ENCODE data around the gene HMGB1. TPM values are rescaled to one million over a fixed set of nuclear protein-coding genes. Genes with fewer than 3 reads are reported as not detected.

Gene HMGB1
- total and polyA plus RNA-seq, 2 experiments from 2014 or later, result 727 to 2,970 TPM

GRCh38 chr13:30466841-30467252 lies 1.1 kb upstream of the HMGB1 start:
- Histone ChIP-seq H3K79me2 (replicated peaks; ENCODE audit: insufficient read depth) (peaks cover 29% of the 10 kb centered on the region), H3K4me1 (ENCODE audit: insufficient read depth) (peaks cover 10% of the 10 kb centered on the region; the same call in 1 of the 2 replicates), H3F3A (replicated peaks; ENCODE audit: low read depth) (peaks cover 11% of the 10 kb centered on the region; the same call in 1 of the 2 replicates), H3K9me2 (ENCODE audit: insufficient read depth) (no peaks in the 10 kb centered on the region), H3K4me3 (peak overlapping the region; percentile 58), H4K20me1 (replicated peaks; ENCODE audit: insufficient read depth) (peaks cover 11% of the 10 kb centered on the region; the same call in 1 of the 2 replicates), H3K36me3 (ENCODE audit: insufficient read depth) (peaks cover 17% of the 10 kb centered on the region), H3K4me2 (peak overlapping the region; percentile 82), H3K27ac (ENCODE audit: low read depth) (0 out of 2 replicates have a peak overlapping the region, but pooled peaks have one; percentile 83), H2AFZ (no peak overlapping the region), H3K27me3 (ENCODE audit: insufficient read depth) (no peaks in the 10 kb centered on the region)
- ATAC-seq, result no peak
- Mint-ChIP-seq H3K27ac (no peak overlapping the region), H3K27me3 (ENCODE audit: insufficient read depth, low read depth, poor library complexity) (peaks cover 15% of the 10 kb centered on the region), H3K9me3 (peaks cover 13% of the 10 kb centered on the region), H3K4me3 (peak overlapping the region; percentile 86), H3K4me1 (peaks cover 13% of the 10 kb centered on the region; the same call in 2 of the 3 replicates), H3K36me3 (ENCODE audit: low read depth) (peaks cover 31% of the 10 kb centered on the region)
- TF ChIP-seq NANOG (IDR thresholded peaks at IDR 0.05; ENCODE audit: borderline replicate concordance), result no peak
- no peak for TF ChIP-seq STAT1 (IDR thresholded peaks at IDR 0.05; ENCODE audit: unreplicated experiment)
- TF ChIP-seq POLR2AphosphoS5 (IDR thresholded peaks at IDR 0.05; ENCODE audit: low read depth), result no peak
- TF ChIP-seq EZH2 (IDR thresholded peaks at IDR 0.05; ENCODE audit: low read depth, unreplicated experiment), result no peak
- TF ChIP-seq ZNF331 (CRISPR knock-in tag; IDR thresholded peaks at IDR 0.05; ENCODE audit: low read depth), result no peak
- TF ChIP-seq EZH2phosphoT487 (IDR thresholded peaks at IDR 0.05; ENCODE audit: unreplicated experiment), result no peak
- no peak for TF ChIP-seq JUNB (IDR thresholded peaks at IDR 0.05; ENCODE audit: unreplicated experiment)
- TF ChIP-seq CREB1 (CRISPR knock-in tag; IDR thresholded peaks at IDR 0.05; ENCODE audit: low read depth), result no peak
- TF ChIP-seq ZNF114 (CRISPR knock-in tag; IDR thresholded peaks at IDR 0.05), result no peak
- TF ChIP-seq ETS1 (IDR thresholded peaks at IDR 0.05), result no peak
- TF ChIP-seq, protein P1, sequence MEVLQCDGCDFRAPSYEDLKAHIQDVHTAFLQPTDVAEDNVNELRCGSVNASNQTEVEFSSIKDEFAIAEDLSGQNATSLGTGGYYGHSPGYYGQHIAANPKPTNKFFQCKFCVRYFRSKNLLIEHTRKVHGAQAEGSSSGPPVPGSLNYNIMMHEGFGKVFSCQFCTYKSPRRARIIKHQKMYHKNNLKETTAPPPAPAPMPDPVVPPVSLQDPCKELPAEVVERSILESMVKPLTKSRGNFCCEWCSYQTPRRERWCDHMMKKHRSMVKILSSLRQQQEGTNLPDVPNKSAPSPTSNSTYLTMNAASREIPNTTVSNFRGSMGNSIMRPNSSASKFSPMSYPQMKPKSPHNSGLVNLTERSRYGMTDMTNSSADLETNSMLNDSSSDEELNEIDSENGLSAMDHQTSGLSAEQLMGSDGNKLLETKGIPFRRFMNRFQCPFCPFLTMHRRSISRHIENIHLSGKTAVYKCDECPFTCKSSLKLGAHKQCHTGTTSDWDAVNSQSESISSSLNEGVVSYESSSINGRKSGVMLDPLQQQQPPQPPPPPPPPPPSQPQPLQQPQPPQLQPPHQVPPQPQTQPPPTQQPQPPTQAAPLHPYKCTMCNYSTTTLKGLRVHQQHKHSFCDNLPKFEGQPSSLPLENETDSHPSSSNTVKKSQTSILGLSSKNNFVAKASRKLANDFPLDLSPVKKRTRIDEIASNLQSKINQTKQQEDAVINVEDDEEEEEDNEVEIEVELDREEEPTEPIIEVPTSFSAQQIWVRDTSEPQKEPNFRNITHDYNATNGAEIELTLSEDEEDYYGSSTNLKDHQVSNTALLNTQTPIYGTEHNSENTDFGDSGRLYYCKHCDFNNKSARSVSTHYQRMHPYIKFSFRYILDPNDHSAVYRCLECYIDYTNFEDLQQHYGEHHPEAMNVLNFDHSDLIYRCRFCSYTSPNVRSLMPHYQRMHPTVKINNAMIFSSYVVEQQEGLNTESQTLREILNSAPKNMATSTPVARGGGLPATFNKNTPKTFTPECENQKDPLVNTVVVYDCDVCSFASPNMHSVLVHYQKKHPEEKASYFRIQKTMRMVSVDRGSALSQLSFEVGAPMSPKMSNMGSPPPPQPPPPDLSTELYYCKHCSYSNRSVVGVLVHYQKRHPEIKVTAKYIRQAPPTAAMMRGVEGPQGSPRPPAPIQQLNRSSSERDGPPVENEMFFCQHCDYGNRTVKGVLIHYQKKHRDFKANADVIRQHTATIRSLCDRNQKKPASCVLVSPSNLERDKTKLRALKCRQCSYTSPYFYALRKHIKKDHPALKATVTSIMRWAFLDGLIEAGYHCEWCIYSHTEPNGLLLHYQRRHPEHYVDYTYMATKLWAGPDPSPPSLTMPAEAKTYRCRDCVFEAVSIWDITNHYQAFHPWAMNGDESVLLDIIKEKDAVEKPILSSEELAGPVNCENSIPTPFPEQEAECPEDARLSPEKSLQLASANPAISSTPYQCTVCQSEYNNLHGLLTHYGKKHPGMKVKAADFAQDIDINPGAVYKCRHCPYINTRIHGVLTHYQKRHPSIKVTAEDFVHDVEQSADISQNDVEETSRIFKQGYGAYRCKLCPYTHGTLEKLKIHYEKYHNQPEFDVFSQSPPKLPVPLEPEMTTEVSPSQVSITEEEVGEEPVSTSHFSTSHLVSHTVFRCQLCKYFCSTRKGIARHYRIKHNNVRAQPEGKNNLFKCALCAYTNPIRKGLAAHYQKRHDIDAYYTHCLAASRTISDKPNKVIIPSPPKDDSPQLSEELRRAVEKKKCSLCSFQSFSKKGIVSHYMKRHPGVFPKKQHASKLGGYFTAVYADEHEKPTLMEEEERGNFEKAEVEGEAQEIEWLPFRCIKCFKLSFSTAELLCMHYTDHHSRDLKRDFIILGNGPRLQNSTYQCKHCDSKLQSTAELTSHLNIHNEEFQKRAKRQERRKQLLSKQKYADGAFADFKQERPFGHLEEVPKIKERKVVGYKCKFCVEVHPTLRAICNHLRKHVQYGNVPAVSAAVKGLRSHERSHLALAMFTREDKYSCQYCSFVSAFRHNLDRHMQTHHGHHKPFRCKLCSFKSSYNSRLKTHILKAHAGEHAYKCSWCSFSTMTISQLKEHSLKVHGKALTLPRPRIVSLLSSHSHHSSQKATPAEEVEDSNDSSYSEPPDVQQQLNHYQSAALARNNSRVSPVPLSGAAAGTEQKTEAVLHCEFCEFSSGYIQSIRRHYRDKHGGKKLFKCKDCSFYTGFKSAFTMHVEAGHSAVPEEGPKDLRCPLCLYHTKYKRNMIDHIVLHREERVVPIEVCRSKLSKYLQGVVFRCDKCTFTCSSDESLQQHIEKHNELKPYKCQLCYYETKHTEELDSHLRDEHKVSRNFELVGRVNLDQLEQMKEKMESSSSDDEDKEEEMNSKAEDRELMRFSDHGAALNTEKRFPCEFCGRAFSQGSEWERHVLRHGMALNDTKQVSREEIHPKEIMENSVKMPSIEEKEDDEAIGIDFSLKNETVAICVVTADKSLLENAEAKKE (CRISPR knock-in tag; IDR thresholded peaks at IDR 0.05), result no peak
- TF ChIP-seq REST (IDR thresholded peaks at IDR 0.05; ENCODE audit: unreplicated experiment), result no peak
- TF ChIP-seq CTCF (conservative IDR thresholded peaks at IDR 0.05; ENCODE audit: low read depth in 2 of 2), result no peak
- no peak for DNase-seq (ENCODE audit: low spot score)
